IMR-90 (cell line): ENCODE results near the gene NMT1. TPM values are rescaled to one million over a fixed set of nuclear protein-coding genes. Genes with fewer than 3 reads are reported as not detected.

Source experiments
- ATAC-seq: fragments of 200-7000 bp; cut with Tn5 transposase; 2 replicates; pipeline ENCODE4 v1.9.1; 2020; ENCODE audit warnings: low read depth, mild to moderate bottlenecking, moderate library complexity
- BruUV-seq: library from RNA; stranded (reverse); fragments of 400-500 nt; replicated peaks from 2 replicates; lab custom pipeline; 2021; lab: Mats Ljungman, UMichigan
- CTCF ChIA-PET: fragments of 300-600 bp; formaldehyde crosslinking; extraction: SDS; loops from one replicate; lab custom pipeline; 2021; ENCODE audit warnings: antibody characterized with exemption; lab: Yijun Ruan, JAX
- POLR2A ChIA-PET: fragments of 300-600 bp; sonication (Branson Sonifier 250); formaldehyde crosslinking; loops from one replicate; lab custom pipeline; 2022; ENCODE audit warnings: antibody characterized with exemption; ENCODE audit not compliant: unreplicated experiment; lab: Charles Lee
- DNase-seq: peaks from one replicate; pipeline ENCODE4 v3.0.0; 2013
- H2AFZ ChIP-seq: replicated peaks from 2 replicates; pipeline ENCODE3; 2013; ENCODE audit warnings: low read length, mild to moderate bottlenecking; ENCODE audit not compliant: poor library complexity
- H2AK5ac ChIP-seq: 2 replicates; pipeline ENCODE4 v1.6.1; 2013; ENCODE audit warnings: low read depth, low read length, inconsistent platforms
- H2AK9ac ChIP-seq: replicated peaks from 2 replicates; pipeline ENCODE3; 2013; ENCODE audit warnings: mild to moderate bottlenecking, low read depth, low read length, moderate library complexity; ENCODE audit not compliant: poor library complexity
- H2BK120ac ChIP-seq: 2 replicates; pipeline ENCODE4 v1.6.1; 2013; ENCODE audit warnings: low read depth, low read length, inconsistent platforms
- H2BK15ac ChIP-seq: 3 replicates; pipeline ENCODE4 v1.6.1; 2013; ENCODE audit warnings: low read depth, low read length, inconsistent platforms
- H2BK20ac ChIP-seq: 2 replicates; pipeline ENCODE4 v1.6.1; 2013; ENCODE audit warnings: low read depth, mild to moderate bottlenecking, inconsistent platforms, low read length, moderate library complexity
- H2BK5ac ChIP-seq: 2 replicates; pipeline ENCODE4 v1.6.1; 2013; ENCODE audit warnings: mild to moderate bottlenecking, low read depth, low read length, inconsistent platforms; ENCODE audit not compliant: poor library complexity, severe bottlenecking
- H3K14ac ChIP-seq: replicated peaks from 2 replicates; pipeline ENCODE4 v1.6.1; 2013; ENCODE audit warnings: low read depth, low read length, inconsistent platforms
- H3K18ac ChIP-seq: 2 replicates; pipeline ENCODE4 v1.6.1; 2013; ENCODE audit warnings: low read depth, low read length, control low read depth
- H3K23ac ChIP-seq: 2 replicates; pipeline ENCODE4 v1.6.1; 2013; ENCODE audit warnings: low read depth, low read length, inconsistent platforms
- H3K27ac ChIP-seq: 2 replicates; pipeline ENCODE4 v1.5.1; 2013; ENCODE audit warnings: mild to moderate bottlenecking, control low read depth, low read length; ENCODE audit not compliant: insufficient read depth
- H3K27me3 ChIP-seq: 2 replicates; pipeline ENCODE4 v1.6.1; 2013; ENCODE audit warnings: low read length; ENCODE audit not compliant: control insufficient read depth, insufficient read depth
- H3K36me3 ChIP-seq: 2 replicates; pipeline ENCODE4 v1.6.1; 2013; ENCODE audit warnings: low read length, mixed read lengths; ENCODE audit not compliant: control insufficient read depth, insufficient read depth
- H3K4ac ChIP-seq: 2 replicates; pipeline ENCODE4 v1.6.1; 2013; ENCODE audit warnings: low read depth, low read length, inconsistent platforms
- H3K4me1 ChIP-seq: 2 replicates; pipeline ENCODE4 v1.6.1; 2013; ENCODE audit warnings: low read length, mixed read lengths; ENCODE audit not compliant: control insufficient read depth, insufficient read depth
- H3K4me2 ChIP-seq: 2 replicates; pipeline ENCODE4 v1.6.1; 2013; ENCODE audit warnings: low read depth, mild to moderate bottlenecking, control low read depth, low read length, moderate library complexity
- H3K4me3 ChIP-seq: 2 replicates; pipeline ENCODE4 v1.5.1; 2013; ENCODE audit warnings: low read depth, mild to moderate bottlenecking, control low read depth, low read length, moderate library complexity; ENCODE audit not compliant: insufficient read depth
- H3K56ac ChIP-seq: 2 replicates; pipeline ENCODE4 v1.6.1; 2013; ENCODE audit warnings: low read length, inconsistent platforms; ENCODE audit not compliant: insufficient read depth; ENCODE audit errors: extremely low read depth
- H3K79me1 ChIP-seq, 2 experiments: 2 replicates each; pipeline ENCODE4 v1.6.1; 2013; ENCODE audit warnings: low read length in 2 of 2, inconsistent platforms in 1 of 2, low read depth in 1 of 2
- H3K9ac ChIP-seq: 2 replicates; pipeline ENCODE4 v1.6.1; 2013; ENCODE audit warnings: low read depth, low read length, control low read depth
- H3K9me1 ChIP-seq: 2 replicates; pipeline ENCODE4 v1.6.1; 2013; ENCODE audit warnings: low read length, inconsistent platforms; ENCODE audit not compliant: insufficient read depth
- H3K9me3 ChIP-seq: 2 replicates; pipeline ENCODE4 v1.6.1; 2013; ENCODE audit warnings: low read length; ENCODE audit not compliant: control insufficient read depth, insufficient read depth
- H4K20me1 ChIP-seq: 2 replicates; pipeline ENCODE4 v1.6.1; 2013; ENCODE audit warnings: low read length, inconsistent platforms; ENCODE audit not compliant: insufficient read depth
- H4K5ac ChIP-seq: 2 replicates; pipeline ENCODE4 v1.6.1; 2013; ENCODE audit warnings: mild to moderate bottlenecking, low read depth, low read length, control low read depth
- H4K8ac ChIP-seq, 2 experiments: 2 replicates each; pipeline ENCODE4 v1.6.1; 2013; ENCODE audit warnings: low read depth in 2 of 2, low read length in 2 of 2, control low read depth in 1 of 2, inconsistent platforms in 1 of 2
- H4K91ac ChIP-seq: 2 replicates; pipeline ENCODE4 v1.6.1; 2013; ENCODE audit warnings: low read depth, low read length, inconsistent platforms; ENCODE audit not compliant: insufficient read depth
- CEBPB ChIP-seq: IDR thresholded peaks from 2 replicates; pipeline ENCODE4 v1.6.1; 2012; ENCODE audit warnings: low read depth, low read length, improper control_type of control experiment
- ELK1 ChIP-seq: fragments of 150-350 bp; IDR thresholded peaks from 2 replicates; pipeline ENCODE4 v1.6.1; 2016; ENCODE audit warnings: low read depth, mild to moderate bottlenecking, low read length, moderate library complexity, borderline replicate concordance
- FOS ChIP-seq: fragments of 150-350 bp; IDR thresholded peaks from 2 replicates; pipeline ENCODE4 v1.6.1; 2016; ENCODE audit warnings: low read depth, low read length
- MAZ ChIP-seq: IDR thresholded peaks from 2 replicates; pipeline ENCODE4 v1.6.1; 2012; ENCODE audit warnings: low read depth, mild to moderate bottlenecking, low read length, improper control_type of control experiment, moderate library complexity, borderline replicate concordance
- MXI1 ChIP-seq: IDR thresholded peaks from 2 replicates; pipeline ENCODE4 v1.6.1; 2012; ENCODE audit warnings: low read depth, mild to moderate bottlenecking, low read length, moderate library complexity, borderline replicate concordance
- NFE2L2 ChIP-seq: fragments of 150-350 bp; IDR thresholded peaks from 2 replicates; pipeline ENCODE4 v1.6.1; 2016; ENCODE audit warnings: low read depth, mild to moderate bottlenecking, low read length
- POLR2A ChIP-seq: IDR thresholded peaks from 2 replicates; pipeline ENCODE4 v1.6.1; 2012; ENCODE audit warnings: mild to moderate bottlenecking, low read depth, low read length
- RCOR1 ChIP-seq: IDR thresholded peaks from 2 replicates; pipeline ENCODE4 v1.6.1; 2012; ENCODE audit warnings: mild to moderate bottlenecking, low read length, improper control_type of control experiment; ENCODE audit not compliant: insufficient replicate concordance
- RFX5 ChIP-seq: IDR thresholded peaks from 2 replicates; pipeline ENCODE4 v1.8.0; 2012; ENCODE audit warnings: low read depth, mild to moderate bottlenecking, low read length, moderate library complexity
- SMC3 ChIP-seq: fragments of 150-350 bp; IDR thresholded peaks from 2 replicates; pipeline ENCODE4 v1.6.1; 2016; ENCODE audit warnings: low read depth, mild to moderate bottlenecking, antibody characterized with exemption, low read length, moderate library complexity
- USF2 ChIP-seq: fragments of 150-350 bp; IDR thresholded peaks from 2 replicates; pipeline ENCODE4 v1.6.1; 2017; ENCODE audit warnings: mild to moderate bottlenecking, antibody characterized with exemption, low read length, low read depth
- WGBS, 2 experiments: methylation state at CpG; one replicate each; pipeline versions ENCODE4 v1.1.5 to v1.1.7; 2013; ENCODE audit warnings: missing lambda C conversion rate in 2 of 2; ENCODE audit not compliant: insufficient read length in 1 of 2; ENCODE audit errors: extremely low coverage in 2 of 2; 5-methylcytosine and 5-hydroxymethylcytosine counted together
- dilution Hi-C: fragments of 300-500 bp; cut with HindIII; formaldehyde crosslinking; loops from one replicate; pipeline ENCODE4 v1.14.3; 2018; ENCODE audit warnings: low sequenced_read_pairs; ENCODE audit not compliant: unreplicated experiment
- in situ Hi-C: fragments of 300-500 bp; cut with MboI; formaldehyde crosslinking; loops from 3 replicates; pipeline ENCODE4 v1.14.3; 2019; ENCODE audit warnings: low sequenced_read_pairs, inconsistent platforms, mixed read lengths
- intact Hi-C: fragments of 100-400 bp; cut with micrococcal nuclease; formaldehyde crosslinking; loops from 2 replicates; pipeline ENCODE4 v1.10.0; 2022
- polyA plus RNA-seq, 3 experiments: library from polyadenylated mRNA; depleted of rRNA; stranded (reverse); fragments of >200 nt; gene quantifications; 2 replicates each; pipeline ENCODE4 v1.2.3, GENCODE V29; 2012; ENCODE audit warnings: low replicate concordance in 1 of 3
- total RNA-seq: library from RNA; depleted of rRNA; stranded (reverse); fragments of >200 nt; gene quantifications from 2 replicates; pipeline ENCODE4 v1.2.3, GENCODE V29; 2012

Gene NMT1
- total and polyA plus RNA-seq, 2 of the 4 experiments (the other 2 are of a cell fraction), result 38.0 to 60.6 TPM

GRCh38 chr17:45092911-45093430 is 31.9 kb downstream of the NMT1 start:
- 0% methylated on average over 2 of the region's 6 CpGs; no CpG with 5 or more reads in 1 of the 2 experiments for WGBS, 2 experiments
- dilution Hi-C loops (no loop called here), in situ Hi-C loops (no loop called here), intact Hi-C loops (loop anchor here (2.0 kb wide), 2 partner anchors 32 to 40 kb away; partner anchors contain the start of genes NMT1 and PLCD3)
- peak overlapping the region; percentile 93 for H2BK20ac ChIP-seq
- peak overlapping the region; percentile 90 for H2BK5ac ChIP-seq
- H4K8ac ChIP-seq, result peak overlapping the region; percentile 60 to 94
- peak overlapping the region; percentile 84 for H3K23ac ChIP-seq
- no peak overlapping the region for H3K4me3 ChIP-seq
- H4K20me1 ChIP-seq, result no peaks in the 10 kb centered on the region; the same call in 1 of the 2 replicates
- no TSS peak for BruUV-seq
- H3K36me3 ChIP-seq, result peaks cover 62% of the 10 kb centered on the region
- H4K91ac ChIP-seq, result peak overlapping the region; percentile 98
- H3K18ac ChIP-seq, result peak overlapping the region; percentile 94
- peak overlapping the region; percentile 72 for H2BK15ac ChIP-seq
- peak overlapping the region; percentile 85 for H3K56ac ChIP-seq
- POLR2A ChIA-PET, result interaction anchor here (0.7 kb wide), 1 partner anchor 68 kb away, joined by 3 read pairs; no protein-coding TSS in a partner anchor
- H2BK120ac ChIP-seq, result peak overlapping the region; percentile 95
- H3K79me1 ChIP-seq, result peaks cover 35 to 74% of the 10 kb centered on the region in 2 experiments
- peak overlapping the region; percentile 97 for H2AK9ac ChIP-seq
- no peaks in the 10 kb centered on the region for H3K27me3 ChIP-seq
- peaks cover 28% of the 10 kb centered on the region for H3K4me1 ChIP-seq
- peak overlapping the region; percentile 53 for H3K9ac ChIP-seq
- peak overlapping the region; percentile 74 for H3K14ac ChIP-seq
- no peak for TF ChIP-seq RFX5
- peak; percentile 89 for TF ChIP-seq FOS
- TF ChIP-seq RCOR1, result peak; percentile 64
- no peak for TF ChIP-seq ELK1
- peak; percentile 96 for TF ChIP-seq MAZ
- peak; percentile 64; the same call in 1 of the 2 replicates for TF ChIP-seq CEBPB
- no peak; the same call in 1 of the 2 replicates for TF ChIP-seq SMC3
- peak; percentile 48; the same call in 1 of the 2 replicates for TF ChIP-seq NFE2L2
- TF ChIP-seq POLR2A, result peak; percentile 67; the same call in 1 of the 2 replicates
- TF ChIP-seq MXI1, result peak; percentile 90
- TF ChIP-seq USF2, result peak; percentile 65; the same call in 1 of the 2 replicates
- H3K9me1 ChIP-seq, result peaks cover 25% of the 10 kb centered on the region
- H3K9me3 ChIP-seq, result 0 out of 2 replicates have a peak, but pooled peaks cover 2% of the 10 kb centered on the region
- H3K27ac ChIP-seq, result peak overlapping the region; percentile 99
- peak overlapping the region; percentile 97 for H2AK5ac ChIP-seq
- CTCF ChIA-PET, result interaction anchor here (0.6 kb wide), 2 partner anchors 39 to 46 kb away, joined by 3 to 6 read pairs; partner anchors contain the start of gene PLCD3
- DNase-seq (peak; percentile 99), ATAC-seq (peak; percentile 97)
- H4K5ac ChIP-seq, result peak overlapping the region; percentile 84
- peak overlapping the region; percentile 21 for H2AFZ ChIP-seq
- H3K4ac ChIP-seq, result peak overlapping the region; percentile 92
- peak overlapping the region; percentile 54; the same call in 1 of the 2 replicates for H3K4me2 ChIP-seq
